Measurements from ENCODE around the gene FRMD7.

Gene FRMD7

GRCh38 chrX:132127743-132128142 lies at the start of gene FRMD7:
FRMD7 (minus strand) TSS chrX:132128020; CDS start chrX:132127844, 176 bp downstream.
- no peak for TF ChIP-seq MYC (IDR thresholded peaks at IDR 0.05; ENCODE audit: low read depth, low read length)
- TF ChIP-seq CTCF (IDR thresholded peaks at IDR 0.05; ENCODE audit: low read depth, low read length), result no peak
- no peak for TF ChIP-seq POLR2A (IDR thresholded peaks at IDR 0.05; ENCODE audit: extremely low read depth, insufficient read length)
- no peak for TF ChIP-seq MAX (IDR thresholded peaks at IDR 0.05; ENCODE audit: low read depth, low read length)
- no peak within 1 kb of the TSS for H3K4me3 ChIP-seq (ENCODE audit: low read depth, low read length)
- DNase-seq (ENCODE audit: low read depth), result no peak

- TF ChIP-seq MAX (IDR thresholded peaks at IDR 0.05; ENCODE audit: low read depth, low read length) (no peak), MYC (IDR thresholded peaks at IDR 0.05; ENCODE audit: low read depth, low read length) (no peak), CTCF (IDR thresholded peaks at IDR 0.05; ENCODE audit: low read depth, low read length) (no peak), POLR2A (IDR thresholded peaks at IDR 0.05; ENCODE audit: extremely low read depth, insufficient read length) (no peak)
- no peak overlapping the region for H3K4me3 ChIP-seq (ENCODE audit: low read depth, low read length)
- DNase-seq (ENCODE audit: low read depth), result no peak
Measured at GRCh38 chrX:132173647-132174046, 45.8 kb upstream of the FRMD7 start.

- DNase-seq (ENCODE audit: low read depth), result no peak
- H3K4me3 ChIP-seq (ENCODE audit: low read depth, low read length), result no peak overlapping the region
- no peak for TF ChIP-seq MAX (IDR thresholded peaks at IDR 0.05; ENCODE audit: low read depth, low read length)
- TF ChIP-seq POLR2A (IDR thresholded peaks at IDR 0.05; ENCODE audit: extremely low read depth, insufficient read length), result no peak
- no peak for TF ChIP-seq MYC (IDR thresholded peaks at IDR 0.05; ENCODE audit: low read depth, low read length)
- no peak for TF ChIP-seq CTCF (IDR thresholded peaks at IDR 0.05; ENCODE audit: low read depth, low read length)
Measured at GRCh38 chrX:132171881-132172280, 44.1 kb upstream of the FRMD7 start.

- H3K4me3 ChIP-seq (ENCODE audit: low read depth, low read length), result no peak overlapping the region
- DNase-seq (ENCODE audit: low read depth), result peak; percentile 5
- TF ChIP-seq CTCF (IDR thresholded peaks at IDR 0.05; ENCODE audit: low read depth, low read length), result no peak
- TF ChIP-seq MAX (IDR thresholded peaks at IDR 0.05; ENCODE audit: low read depth, low read length), result no peak
- TF ChIP-seq POLR2A (IDR thresholded peaks at IDR 0.05; ENCODE audit: extremely low read depth, insufficient read length), result no peak
- no peak for TF ChIP-seq MYC (IDR thresholded peaks at IDR 0.05; ENCODE audit: low read depth, low read length)
Measured at GRCh38 chrX:132171478-132171877, 43.7 kb upstream of the FRMD7 start.

- TF ChIP-seq CTCF (IDR thresholded peaks at IDR 0.05; ENCODE audit: low read depth, low read length) (no peak), MYC (IDR thresholded peaks at IDR 0.05; ENCODE audit: low read depth, low read length) (no peak), MAX (IDR thresholded peaks at IDR 0.05; ENCODE audit: low read depth, low read length) (no peak), POLR2A (IDR thresholded peaks at IDR 0.05; ENCODE audit: extremely low read depth, insufficient read length) (no peak)
- DNase-seq (ENCODE audit: low read depth), result no peak
- H3K4me3 ChIP-seq (ENCODE audit: low read depth, low read length), result no peak overlapping the region
Measured at GRCh38 chrX:132169554-132169953, 41.7 kb upstream of the FRMD7 start.

- TF ChIP-seq POLR2A (IDR thresholded peaks at IDR 0.05; ENCODE audit: extremely low read depth, insufficient read length) (no peak), MYC (IDR thresholded peaks at IDR 0.05; ENCODE audit: low read depth, low read length) (no peak), MAX (IDR thresholded peaks at IDR 0.05; ENCODE audit: low read depth, low read length) (no peak), CTCF (IDR thresholded peaks at IDR 0.05; ENCODE audit: low read depth, low read length) (no peak)
Measured at GRCh38 chrX:132165651-132166050, 37.8 kb upstream of the FRMD7 start.

More at GRCh38 chrX:132165651-132166050, 37.8 kb upstream of the FRMD7 start:
- no peak overlapping the region for H3K4me3 ChIP-seq (ENCODE audit: low read depth, low read length)
- no peak for DNase-seq (ENCODE audit: low read depth)
